ENCODE measurements around the gene ZNRD2. TPM values are rescaled to one million over a fixed set of nuclear protein-coding genes. Genes with fewer than 3 reads are reported as not detected.

The ZNRD2 gene
- total and polyA plus RNA-seq, 2 experiments from 2014 or later = 20.5 to 52.4 TPM

- Histone ChIP-seq H2AFZ (no peak overlapping the region), H3K27me3 (no peaks in the 10 kb centered on the region), H3K4me1 (ENCODE audit: insufficient read depth) (peaks cover 5% of the 10 kb centered on the region), H3K36me3 (replicated peaks; ENCODE audit: insufficient read depth, low read depth) (no peaks in the 10 kb centered on the region), H3K27ac (no peak overlapping the region), H3K79me2 (peaks cover 23% of the 10 kb centered on the region), H4K20me1 (ENCODE audit: insufficient read depth, poor library complexity, severe bottlenecking) (peaks cover 6% of the 10 kb centered on the region), H3K4me2 (no peak overlapping the region), H3K4me3 (no peak overlapping the region), H3K9me3 (ENCODE audit: low read depth) (no peaks in the 10 kb centered on the region), H3K9me2 (replicated peaks; ENCODE audit: insufficient read depth) (no peaks in the 10 kb centered on the region)
- DNase-seq (ENCODE audit: low spot score) = no peak
- WGBS (ENCODE audit: low lambda C conversion rate, missing lambda C conversion rate) = 96% methylated on average over 14 of the region's 14 CpGs
- TF ChIP-seq EZH2phosphoT487 (IDR thresholded peaks at IDR 0.05; ENCODE audit: low read depth, severe bottlenecking, unreplicated experiment) = no peak
Measured at GRCh38 chr11:65621460-65621859, 51.2 kb downstream of the ZNRD2 start.

Small RNA genes lying within 50 kb of the gene (small RNA-seq; reads per million reads assigned to genes)
- not detected for gene AP001362.1

Other genes with a start within 250 kb of the ZNRD2 start
- 26.8 and 28.4 TPM in 2 replicates for gene DPF2, start 236.6 kb upstream of the ZNRD2 start, total RNA-seq
- 50.0 and 51.6 TPM in 2 replicates for gene DPF2, start 236.6 kb upstream of the ZNRD2 start, polyA plus RNA-seq
- 1.7 and 1.8 TPM in 2 replicates for gene TIGD3, start 215.7 kb upstream of the ZNRD2 start, total RNA-seq
- gene TIGD3, start 215.7 kb upstream of the ZNRD2 start, polyA plus RNA-seq = 1.6 and 2.0 TPM in 2 replicates
- gene SLC25A45, start 187.8 kb upstream of the ZNRD2 start, total RNA-seq = 4.9 and 8.8 TPM in 2 replicates
- 13.9 and 20.3 TPM in 2 replicates for gene SLC25A45, start 187.8 kb upstream of the ZNRD2 start, polyA plus RNA-seq
- 20.8 and 25.7 TPM in 2 replicates for gene FRMD8, start 183.8 kb upstream of the ZNRD2 start, total RNA-seq
- gene FRMD8, start 183.8 kb upstream of the ZNRD2 start, polyA plus RNA-seq = 22.2 and 31.0 TPM in 2 replicates
- 104 and 130 TPM in 2 replicates for gene NEAT1, start 147.7 kb upstream of the ZNRD2 start, total RNA-seq
- gene NEAT1, start 147.7 kb upstream of the ZNRD2 start, polyA plus RNA-seq = 168 and 209 TPM in 2 replicates
- gene MALAT1, start 71.4 kb upstream of the ZNRD2 start, total RNA-seq = 8,000 and 8,677 TPM in 2 replicates
- 16,690 and 29,129 TPM in 2 replicates for gene MALAT1, start 71.4 kb upstream of the ZNRD2 start, polyA plus RNA-seq
- 80.4 and 83.9 TPM in 2 replicates for gene SCYL1, start 45.4 kb upstream of the ZNRD2 start, total RNA-seq
- 162 and 167 TPM in 2 replicates for gene SCYL1, start 45.4 kb upstream of the ZNRD2 start, polyA plus RNA-seq
- gene LTBP3, start 12.1 kb upstream of the ZNRD2 start, total RNA-seq = 46.0 and 53.7 TPM in 2 replicates
- gene LTBP3, start 12.1 kb upstream of the ZNRD2 start, polyA plus RNA-seq = 85.3 and 101 TPM in 2 replicates
- 28.5 and 34.1 TPM in 2 replicates for gene FAM89B, start 2.1 kb downstream of the ZNRD2 start, total RNA-seq
- 105 and 112 TPM in 2 replicates for gene FAM89B, start 2.1 kb downstream of the ZNRD2 start, polyA plus RNA-seq
- gene EHBP1L1, start 5.6 kb downstream of the ZNRD2 start, total RNA-seq = 8.4 and 20.9 TPM in 2 replicates
- gene EHBP1L1, start 5.6 kb downstream of the ZNRD2 start, polyA plus RNA-seq = 12.5 and 18.1 TPM in 2 replicates
- not detected in 2 replicates for gene KCNK7, start 25.3 kb downstream of the ZNRD2 start, total RNA-seq
- gene KCNK7, start 25.3 kb downstream of the ZNRD2 start, polyA plus RNA-seq = 0.37 TPM in 1 of 2 replicates, not detected in the other
- gene MAP3K11, start 43.7 kb downstream of the ZNRD2 start, total RNA-seq = 39.3 and 40.5 TPM in 2 replicates
- gene MAP3K11, start 43.7 kb downstream of the ZNRD2 start, polyA plus RNA-seq = 55.3 and 59.5 TPM in 2 replicates
- gene PCNX3, start 45.3 kb downstream of the ZNRD2 start, total RNA-seq = 22.2 and 27.4 TPM in 2 replicates
- 17.6 and 20.0 TPM in 2 replicates for gene PCNX3, start 45.3 kb downstream of the ZNRD2 start, polyA plus RNA-seq
- 15.6 and 19.1 TPM in 2 replicates for gene SIPA1, start 67.6 kb downstream of the ZNRD2 start, total RNA-seq
- gene SIPA1, start 67.6 kb downstream of the ZNRD2 start, polyA plus RNA-seq = 35.2 and 42.9 TPM in 2 replicates
- gene RELA, start 92.4 kb downstream of the ZNRD2 start, total RNA-seq = 28.1 and 32.7 TPM in 2 replicates
- gene RELA, start 92.4 kb downstream of the ZNRD2 start, polyA plus RNA-seq = 64.6 and 68.7 TPM in 2 replicates
- 36.1 and 41.7 TPM in 2 replicates for gene KAT5, start 141.8 kb downstream of the ZNRD2 start, total RNA-seq
- 53.1 and 77.2 TPM in 2 replicates for gene KAT5, start 141.8 kb downstream of the ZNRD2 start, polyA plus RNA-seq
- 26.4 and 44.4 TPM in 2 replicates for gene RNASEH2C, start 150.3 kb downstream of the ZNRD2 start, total RNA-seq
- gene RNASEH2C, start 150.3 kb downstream of the ZNRD2 start, polyA plus RNA-seq = 68.6 and 78.7 TPM in 2 replicates
- 19.5 and 20.9 TPM in 2 replicates for gene AP5B1, start 210.5 kb downstream of the ZNRD2 start, total RNA-seq
- gene AP5B1, start 210.5 kb downstream of the ZNRD2 start, polyA plus RNA-seq = 24.8 and 27.1 TPM in 2 replicates
- 26.0 and 26.3 TPM in 2 replicates for gene OVOL1, start 216.6 kb downstream of the ZNRD2 start, total RNA-seq
- 20.6 and 20.8 TPM in 2 replicates for gene OVOL1, start 216.6 kb downstream of the ZNRD2 start, polyA plus RNA-seq